H9 (cell line): ENCODE data around the gene PF4V1. TPM values are rescaled to one million over a fixed set of nuclear protein-coding genes. Genes with fewer than 3 reads are reported as not detected.

Source experiments
- DNase-seq: peaks from one replicate; pipeline ENCODE4 v3.0.0-alpha.2; 2017
- H2AFZ ChIP-seq: one replicate; pipeline ENCODE4 v1.6.1; 2013; ENCODE audit warnings: mild to moderate bottlenecking, low read length, control low read depth, moderate library complexity
- H2AK5ac ChIP-seq: 2 replicates; pipeline ENCODE4 v1.6.1; 2013; ENCODE audit warnings: low read length, control low read depth, mixed read lengths; ENCODE audit not compliant: insufficient read length
- H2BK120ac ChIP-seq: one replicate; pipeline ENCODE4 v1.6.1; 2013; ENCODE audit warnings: low read depth, mild to moderate bottlenecking, low read length, control low read depth, inconsistent platforms; ENCODE audit not compliant: poor library complexity, severe bottlenecking
- H2BK12ac ChIP-seq: 2 replicates; pipeline ENCODE4 v1.6.1; 2013; ENCODE audit warnings: low read length, control low read depth, mixed read lengths, low read depth; ENCODE audit not compliant: insufficient read length
- H2BK15ac ChIP-seq: 2 replicates; pipeline ENCODE4 v1.6.1; 2013; ENCODE audit warnings: low read depth, low read length, control low read depth
- H2BK20ac ChIP-seq: one replicate; pipeline ENCODE4 v1.6.1; 2013; ENCODE audit warnings: low read depth, mild to moderate bottlenecking, low read length, control low read depth, inconsistent platforms; ENCODE audit not compliant: poor library complexity, severe bottlenecking
- H2BK5ac ChIP-seq: 2 replicates; pipeline ENCODE4 v1.6.1; 2013; ENCODE audit warnings: low read length, control low read depth, mixed read lengths; ENCODE audit not compliant: insufficient read length
- H3K14ac ChIP-seq: 2 replicates; pipeline ENCODE4 v1.6.1; 2013; ENCODE audit warnings: low read length, control low read depth; ENCODE audit not compliant: insufficient read depth
- H3K18ac ChIP-seq: 2 replicates; pipeline ENCODE4 v1.6.1; 2013; ENCODE audit warnings: low read depth, mild to moderate bottlenecking, mixed read lengths, low read length, control low read depth; ENCODE audit not compliant: insufficient read length
- H3K23ac ChIP-seq: 2 replicates; pipeline ENCODE4 v1.6.1; 2013; ENCODE audit warnings: low read length, control low read depth, mixed read lengths, low read depth; ENCODE audit not compliant: insufficient read length
- H3K23me2 ChIP-seq: 2 replicates; pipeline ENCODE4 v1.6.1; 2013; ENCODE audit warnings: low read depth, mild to moderate bottlenecking, mixed read lengths, low read length, control low read depth; ENCODE audit not compliant: insufficient read length, poor library complexity, severe bottlenecking
- H3K27ac ChIP-seq: 2 replicates; pipeline ENCODE4 v1.5.1; 2013; ENCODE audit warnings: low read length, control low read depth, mixed read lengths, low read depth; ENCODE audit not compliant: insufficient read length
- H3K27me3 ChIP-seq: 2 replicates; pipeline ENCODE4 v1.6.1; 2013; ENCODE audit warnings: low read length, control low read depth, inconsistent platforms; ENCODE audit not compliant: insufficient read depth
- H3K4ac ChIP-seq: 2 replicates; pipeline ENCODE4 v1.6.1; 2013; ENCODE audit warnings: low read depth, mild to moderate bottlenecking, control low read depth, inconsistent platforms, low read length, moderate library complexity
- H3K4me1 ChIP-seq: 2 replicates; pipeline ENCODE4 v1.6.1; 2013; ENCODE audit warnings: low read length, control low read depth, inconsistent platforms; ENCODE audit not compliant: insufficient read depth
- H3K4me2 ChIP-seq: 2 replicates; pipeline ENCODE4 v1.6.1; 2013; ENCODE audit warnings: low read length, control low read depth, mixed read lengths; ENCODE audit not compliant: insufficient read length, insufficient read depth
- H3K56ac ChIP-seq: 2 replicates; pipeline ENCODE4 v1.6.1; 2013; ENCODE audit warnings: low read depth, mild to moderate bottlenecking, mixed read lengths, low read length, control low read depth; ENCODE audit not compliant: insufficient read length
- H3K79me1 ChIP-seq: 2 replicates; pipeline ENCODE4 v1.6.1; 2013; ENCODE audit warnings: low read depth, mild to moderate bottlenecking, moderate library complexity, low read length, control low read depth, inconsistent platforms; ENCODE audit not compliant: insufficient read depth, poor library complexity, severe bottlenecking
- H3K79me2 ChIP-seq: 2 replicates; pipeline ENCODE4 v1.6.1; 2013; ENCODE audit warnings: low read length, control low read depth, inconsistent platforms; ENCODE audit not compliant: insufficient read depth
- H3K9ac ChIP-seq: 2 replicates; pipeline ENCODE4 v1.6.1; 2013; ENCODE audit warnings: low read length, control low read depth, mixed read lengths; ENCODE audit not compliant: insufficient read length; ENCODE audit errors: extremely low read depth
- H3K9me3 ChIP-seq: one replicate; pipeline ENCODE4 v1.6.1; 2013; ENCODE audit warnings: low read depth, low read length, inconsistent platforms; ENCODE audit not compliant: control insufficient read depth
- H3T11ph ChIP-seq: one replicate; pipeline ENCODE4 v1.6.1; 2013; ENCODE audit warnings: mild to moderate bottlenecking, low read length, control low read depth, inconsistent platforms
- H4K20me1 ChIP-seq: one replicate; pipeline ENCODE4 v1.6.1; 2013; ENCODE audit not compliant: control insufficient read depth, insufficient read length, insufficient read depth
- H4K5ac ChIP-seq: 2 replicates; pipeline ENCODE4 v1.6.1; 2013; ENCODE audit warnings: low read depth, mild to moderate bottlenecking, mixed read lengths, low read length, control low read depth; ENCODE audit not compliant: insufficient read length
- H4K8ac ChIP-seq: replicated peaks from 2 replicates; pipeline ENCODE4 v1.6.1; 2013; ENCODE audit warnings: low read length, control low read depth, mixed read lengths, low read depth; ENCODE audit not compliant: insufficient read length
- H4K91ac ChIP-seq: 2 replicates; pipeline ENCODE4 v1.6.1; 2013; ENCODE audit warnings: low read depth, mild to moderate bottlenecking, moderate library complexity, mixed read lengths, low read length, control low read depth; ENCODE audit not compliant: insufficient read length
- H3K27ac Mint-ChIP-seq, 3 experiments: 2 replicates in 2 of 3; 3 replicates in 1 of 3; pipeline ENCODE4 v1.8.0; 2020 to 2021; ENCODE audit warnings: mixed read lengths in 3 of 3, mild to moderate bottlenecking in 1 of 3, moderate library complexity in 1 of 3
- H3K27me3 Mint-ChIP-seq: 2 replicates; pipeline ENCODE4 v1.8.0; 2021; ENCODE audit warnings: low read depth, mild to moderate bottlenecking, moderate library complexity, mixed read lengths
- H3K36me3 Mint-ChIP-seq, 3 experiments: 2 replicates in 2 of 3; 3 replicates in 1 of 3; pipeline ENCODE4 v1.8.0; 2020 to 2021; ENCODE audit warnings: low read depth in 3 of 3, mixed read lengths in 3 of 3; ENCODE audit not compliant: insufficient read depth in 1 of 3
- H3K4me1 Mint-ChIP-seq, 2 experiments: 2 replicates each; pipeline ENCODE4 v1.8.0; 2020; ENCODE audit warnings: mixed read lengths in 2 of 2
- H3K4me3 Mint-ChIP-seq, 2 experiments: 2 replicates in 1 of 2; 3 replicates in 1 of 2; pipeline ENCODE4 v1.8.0; 2020 to 2021; ENCODE audit warnings: mild to moderate bottlenecking in 2 of 2, mixed read lengths in 2 of 2, moderate library complexity in 1 of 2
- H3K9me3 Mint-ChIP-seq, 2 experiments: 2 replicates in 1 of 2; 3 replicates in 1 of 2; pipeline ENCODE4 v1.8.0; 2020; ENCODE audit warnings: mild to moderate bottlenecking in 2 of 2, mixed read lengths in 2 of 2, moderate library complexity in 1 of 2
- WGBS: extraction: QIAGEN DNeasy Blood & Tissue Kit; methylation state at CpG from one replicate; pipeline ENCODE4 v1.1.7; 2013; ENCODE audit warnings: missing lambda C conversion rate, low lambda C conversion rate, mixed read lengths; ENCODE audit not compliant: insufficient read length; ENCODE audit errors: extremely low coverage; 5-methylcytosine and 5-hydroxymethylcytosine counted together
- total RNA-seq: library from RNA; stranded (reverse); gene quantifications from 2 replicates; pipeline ENCODE4 v1.2.1, GENCODE V29; 2021
- TF ChIP-seq, protein P1 (sequence below): fragments of 200-600 bp; sonication (generic); conservative IDR thresholded peaks from 3 replicates; pipeline ENCODE4 v1.8.0; 2021; ENCODE audit warnings: antibody characterized with exemption, mild to moderate bottlenecking

Gene PF4V1
- total RNA-seq, 1 experiment from 2014 or later, result not detected

DNA sequence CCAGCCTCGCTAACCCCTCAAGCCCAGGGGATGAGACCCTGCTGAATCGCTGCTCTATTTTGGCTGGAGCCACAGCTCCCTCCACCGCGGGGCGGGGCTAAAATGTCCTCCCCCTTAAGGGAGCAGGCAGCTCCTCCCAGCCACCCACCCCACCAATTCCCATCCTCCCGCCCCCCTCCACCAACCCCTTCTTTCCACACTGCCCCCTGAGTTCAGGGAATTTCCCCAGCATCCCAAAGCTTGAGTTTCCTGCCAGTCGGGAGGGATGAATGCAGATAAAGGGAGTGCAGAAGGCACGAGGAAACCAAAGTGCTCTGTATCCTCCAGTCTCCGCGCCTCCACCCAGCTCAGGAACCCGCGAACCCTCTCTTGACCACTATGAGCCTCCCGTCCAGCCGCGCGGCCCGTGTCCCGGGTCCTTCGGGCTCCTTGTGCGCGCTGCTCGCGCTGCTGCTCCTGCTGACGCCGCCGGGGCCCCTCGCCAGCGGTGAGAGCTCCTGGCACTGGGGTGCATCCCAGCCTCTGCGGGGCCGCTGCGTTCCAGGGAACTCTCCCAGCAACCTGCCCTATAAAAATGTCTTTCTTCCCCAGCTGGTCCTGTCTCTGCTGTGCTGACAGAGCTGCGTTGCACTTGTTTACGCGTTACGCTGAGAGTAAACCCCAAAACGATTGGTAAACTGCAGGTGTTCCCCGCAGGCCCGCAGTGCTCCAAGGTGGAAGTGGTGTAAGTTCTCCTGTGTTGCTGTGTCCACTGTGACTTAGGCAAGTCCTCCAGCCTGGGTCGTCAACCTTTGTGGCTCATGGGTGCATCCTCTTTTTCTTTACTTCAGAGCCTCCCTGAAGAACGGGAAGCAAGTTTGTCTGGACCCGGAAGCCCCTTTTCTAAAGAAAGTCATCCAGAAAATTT is 16.5 kb upstream of the PF4V1 start, which contains the start of gene CXCL6:
TSS of gene CXCL6 (plus strand) at position 306 of the 907 bp plus-strand sequence. CDS start at position 379, 73 bp downstream.
- Histone ChIP-seq H3K9me3 (no peaks in the 10 kb centered on the region), H2BK20ac (no peak within 1 kb of the TSS), H2BK15ac (no peak within 1 kb of the TSS), H2BK12ac (no peak within 1 kb of the TSS), H3K27me3 (no peaks in the 10 kb centered on the region; the same call in 1 of the 2 replicates), H3K79me2 (no peaks in the 10 kb centered on the region), H3K4me1 (no peaks in the 10 kb centered on the region), H4K91ac (no peak within 1 kb of the TSS), H3T11ph (no peak within 1 kb of the TSS), H3K18ac (peak within 1 kb of the TSS; percentile 79), H3K4me2 (peak within 1 kb of the TSS; percentile 72), H2AK5ac (no peak within 1 kb of the TSS), H3K23ac (no peak within 1 kb of the TSS), H3K27ac (no peak within 1 kb of the TSS), H3K23me2 (peaks cover 3% of the 10 kb centered on the region), H3K9ac (peak within 1 kb of the TSS; percentile 46), H3K14ac (peak within 1 kb of the TSS; percentile 62), H2BK5ac (no peak within 1 kb of the TSS), H3K56ac (no peak within 1 kb of the TSS), H4K5ac (no peak within 1 kb of the TSS), H3K4ac (no peak within 1 kb of the TSS), H2BK120ac (no peak within 1 kb of the TSS), H4K8ac (no peak within 1 kb of the TSS), H4K20me1 (no peaks in the 10 kb centered on the region), H2AFZ (peak within 1 kb of the TSS; percentile 69), H3K79me1 (no peaks in the 10 kb centered on the region)
- TF ChIP-seq, protein P1, sequence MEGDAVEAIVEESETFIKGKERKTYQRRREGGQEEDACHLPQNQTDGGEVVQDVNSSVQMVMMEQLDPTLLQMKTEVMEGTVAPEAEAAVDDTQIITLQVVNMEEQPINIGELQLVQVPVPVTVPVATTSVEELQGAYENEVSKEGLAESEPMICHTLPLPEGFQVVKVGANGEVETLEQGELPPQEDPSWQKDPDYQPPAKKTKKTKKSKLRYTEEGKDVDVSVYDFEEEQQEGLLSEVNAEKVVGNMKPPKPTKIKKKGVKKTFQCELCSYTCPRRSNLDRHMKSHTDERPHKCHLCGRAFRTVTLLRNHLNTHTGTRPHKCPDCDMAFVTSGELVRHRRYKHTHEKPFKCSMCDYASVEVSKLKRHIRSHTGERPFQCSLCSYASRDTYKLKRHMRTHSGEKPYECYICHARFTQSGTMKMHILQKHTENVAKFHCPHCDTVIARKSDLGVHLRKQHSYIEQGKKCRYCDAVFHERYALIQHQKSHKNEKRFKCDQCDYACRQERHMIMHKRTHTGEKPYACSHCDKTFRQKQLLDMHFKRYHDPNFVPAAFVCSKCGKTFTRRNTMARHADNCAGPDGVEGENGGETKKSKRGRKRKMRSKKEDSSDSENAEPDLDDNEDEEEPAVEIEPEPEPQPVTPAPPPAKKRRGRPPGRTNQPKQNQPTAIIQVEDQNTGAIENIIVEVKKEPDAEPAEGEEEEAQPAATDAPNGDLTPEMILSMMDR, result no peak
- WGBS, result no CpG with 5 or more reads among the region's 41 CpGs
- peak; percentile 64 for DNase-seq
- H3K4me1 Mint-ChIP-seq, result peaks cover 5 to 8% of the 10 kb centered on the region in 2 experiments; a peak in 1 of 4 replicates
- H3K27me3 Mint-ChIP-seq, result peaks cover 36% of the 10 kb centered on the region
- H3K27ac Mint-ChIP-seq, result no peak within 1 kb of the TSS; a peak in 1 of 7 replicates
- no peaks in the 10 kb centered on the region for H3K9me3 Mint-ChIP-seq
- H3K4me3 Mint-ChIP-seq, result peak within 1 kb of the TSS; percentile 76 to 85
- H3K36me3 Mint-ChIP-seq, result no peaks in the 10 kb centered on the region; a peak in 1 of 7 replicates
